H1 (cell line): Measurements from ENCODE around the gene DENND6B. TPM values are rescaled to one million over a fixed set of nuclear protein-coding genes. Genes with fewer than 3 reads are reported as not detected.

Source experiments
- CTCF ChIA-PET: fragments of 300-600 bp; sonication (Branson Sonifier 250); formaldehyde crosslinking; loops from one replicate; lab custom pipeline; 2021; ENCODE audit not compliant: partially characterized antibody; lab: Charles Lee
- POLR2A ChIA-PET: fragments of 300-600 bp; sonication (Branson Sonifier 250); formaldehyde crosslinking; loops from one replicate; lab custom pipeline; 2021; ENCODE audit warnings: inconsistent platforms; ENCODE audit not compliant: partially characterized antibody; lab: Charles Lee
- DNase-seq, 2 experiments: peaks; one replicate each; pipeline versions ENCODE4 v3.0.0 to v3.0.0-alpha.2; 2010 to 2022; ENCODE audit warnings: low spot score in 2 of 2, low read depth in 1 of 2, mixed read lengths in 1 of 2
- FAIRE-seq: peaks from 2 replicates; lab custom pipeline; 2011; peaks lifted over from hg19 to GRCh38; lab: Jason Lieb, UNC
- H2AFZ ChIP-seq: 2 replicates; pipeline ENCODE4 v1.8.1; 2012; ENCODE audit warnings: low read length, inconsistent platforms
- H2AK5ac ChIP-seq: 2 replicates; pipeline ENCODE4 v1.6.1; 2013; ENCODE audit warnings: low read depth, low read length
- H2BK120ac ChIP-seq: replicated peaks from 2 replicates; pipeline ENCODE3; 2013; ENCODE audit warnings: low read depth, low read length, inconsistent platforms
- H2BK12ac ChIP-seq: 2 replicates; pipeline ENCODE4 v1.6.1; 2013; ENCODE audit warnings: low read depth, low read length
- H2BK15ac ChIP-seq: 2 replicates; pipeline ENCODE4 v1.6.1; 2013; ENCODE audit warnings: low read length
- H2BK20ac ChIP-seq: 2 replicates; pipeline ENCODE4 v1.6.1; 2013; ENCODE audit warnings: low read length
- H2BK5ac ChIP-seq: 2 replicates; pipeline ENCODE4 v1.6.1; 2013; ENCODE audit warnings: low read depth, low read length
- H3K14ac ChIP-seq: 2 replicates; pipeline ENCODE4 v1.6.1; 2013; ENCODE audit warnings: inconsistent platforms; ENCODE audit not compliant: insufficient read length
- H3K18ac ChIP-seq: 2 replicates; pipeline ENCODE4 v1.6.1; 2013; ENCODE audit warnings: low read length; ENCODE audit errors: extremely low read depth
- H3K23ac ChIP-seq: 2 replicates; pipeline ENCODE4 v1.6.1; 2013; ENCODE audit warnings: inconsistent platforms; ENCODE audit not compliant: insufficient read length
- H3K23me2 ChIP-seq: 2 replicates; pipeline ENCODE4 v1.6.1; 2013; ENCODE audit warnings: low read depth, low read length
- H3K27ac ChIP-seq: 2 replicates; pipeline ENCODE4 v1.6.1; 2011; ENCODE audit warnings: low read depth, low read length, inconsistent platforms
- H3K27me3 ChIP-seq, 4 experiments: replicated peaks in 1 of 4; 1 replicate in 1 of 4; 2 replicates in 3 of 4; pipeline versions ENCODE4 v1.6.1 to v1.8.1; 2011 to 2013; ENCODE audit warnings: low read length in 3 of 4, mild to moderate bottlenecking in 3 of 4, inconsistent platforms in 2 of 4, mixed read lengths in 2 of 4, moderate library complexity in 1 of 4; ENCODE audit not compliant: control insufficient read depth in 3 of 4, insufficient read depth in 3 of 4; ENCODE audit errors: extremely low read depth in 1 of 4
- H3K36me3 ChIP-seq, 4 experiments: 2 replicates each; pipeline versions ENCODE4 v1.6.1 to v1.8.1; 2011 to 2013; ENCODE audit warnings: mild to moderate bottlenecking in 4 of 4, low read length in 3 of 4, moderate library complexity in 2 of 4, control low read depth in 1 of 4, inconsistent platforms in 1 of 4; ENCODE audit not compliant: insufficient read depth in 4 of 4, control insufficient read depth in 2 of 4
- H3K4ac ChIP-seq: replicated peaks from 2 replicates; pipeline ENCODE3; 2013; ENCODE audit warnings: low read length, low read depth, mixed read lengths, inconsistent platforms; ENCODE audit not compliant: insufficient read length
- H3K4me1 ChIP-seq, 4 experiments: replicated peaks in 1 of 4; 1 replicate in 1 of 4; 2 replicates in 3 of 4; pipeline versions ENCODE4 v1.6.1 to v1.8.1; 2011 to 2013; ENCODE audit warnings: low read length in 3 of 4, inconsistent platforms in 2 of 4, mixed read lengths in 1 of 4; ENCODE audit not compliant: insufficient read depth in 4 of 4, control insufficient read depth in 3 of 4
- H3K4me2 ChIP-seq, 2 experiments: 2 replicates each; pipeline versions ENCODE4 v1.6.1 to v1.8.1; 2011 to 2013; ENCODE audit warnings: low read depth in 2 of 2, low read length in 2 of 2, control low read depth in 1 of 2, inconsistent platforms in 1 of 2, mild to moderate bottlenecking in 1 of 2; ENCODE audit not compliant: insufficient read depth in 1 of 2
- H3K4me3 ChIP-seq, 4 experiments: fragments of 200-600, 300-600 bp in 1 of 4; sonication (generic), shearing (Covaris generic), sonication (Bioruptor Twin) in 1 of 4; 2 replicates each; pipeline versions ENCODE4 v1.5.1 to v1.8.1; 2011 to 2016; ENCODE audit warnings: low read length in 4 of 4, low read depth in 3 of 4, control low read depth in 2 of 4, inconsistent platforms in 2 of 4, mild to moderate bottlenecking in 2 of 4, mixed read lengths in 1 of 4, moderate library complexity in 1 of 4; ENCODE audit not compliant: insufficient read depth in 2 of 4; ENCODE audit errors: extremely low read depth in 1 of 4
- H3K56ac ChIP-seq: replicated peaks from 2 replicates; pipeline ENCODE3; 2013; ENCODE audit warnings: low read depth, mild to moderate bottlenecking, mixed read lengths, low read length, inconsistent platforms; ENCODE audit not compliant: insufficient read length
- H3K79me1 ChIP-seq: 2 replicates; pipeline ENCODE4 v1.6.1; 2013; ENCODE audit warnings: low read depth, low read length, control low read depth
- H3K79me2 ChIP-seq, 2 experiments: 2 replicates each; pipeline versions ENCODE4 v1.6.1 to v1.8.1; 2012 to 2013; ENCODE audit warnings: low read length in 2 of 2, mild to moderate bottlenecking in 2 of 2, inconsistent platforms in 1 of 2; ENCODE audit not compliant: insufficient read depth in 2 of 2, control insufficient read depth in 1 of 2
- H3K9ac ChIP-seq, 4 experiments: replicated peaks in 1 of 4; 1 replicate in 1 of 4; 2 replicates in 3 of 4; pipeline versions ENCODE4 v1.6.1 to v1.8.1; 2011 to 2013; ENCODE audit warnings: low read depth in 3 of 4, low read length in 3 of 4, control low read depth in 2 of 4, mild to moderate bottlenecking in 2 of 4, moderate library complexity in 2 of 4, inconsistent platforms in 1 of 4; ENCODE audit errors: extremely low read depth in 1 of 4
- H3K9me3 ChIP-seq, 2 experiments: 2 replicates each; pipeline versions ENCODE4 v1.6.1 to v1.8.1; 2012 to 2013; ENCODE audit warnings: mild to moderate bottlenecking in 2 of 2, moderate library complexity in 2 of 2, control low read depth in 1 of 2, inconsistent platforms in 1 of 2, low read depth in 1 of 2, low read length in 1 of 2, mixed read lengths in 1 of 2; ENCODE audit not compliant: insufficient read depth in 2 of 2
- H4K20me1 ChIP-seq, 2 experiments: replicated peaks in 1 of 2; 2 replicates each; pipeline versions ENCODE3 to v1.8.1; 2011 to 2013; ENCODE audit warnings: inconsistent platforms in 2 of 2, low read length in 2 of 2, mild to moderate bottlenecking in 1 of 2; ENCODE audit not compliant: insufficient read depth in 2 of 2, control insufficient read depth in 1 of 2
- H4K5ac ChIP-seq: 2 replicates; pipeline ENCODE4 v1.6.1; 2013; ENCODE audit warnings: low read length, low read depth, mixed read lengths, inconsistent platforms; ENCODE audit not compliant: insufficient read length
- H4K8ac ChIP-seq: 2 replicates; pipeline ENCODE4 v1.8.0; 2013; ENCODE audit warnings: mild to moderate bottlenecking, moderate library complexity, low read length, inconsistent platforms; ENCODE audit not compliant: insufficient read depth; ENCODE audit errors: extremely low read depth
- H4K91ac ChIP-seq: replicated peaks from 2 replicates; pipeline ENCODE3; 2013; ENCODE audit warnings: low read length, mixed read lengths, inconsistent platforms; ENCODE audit not compliant: insufficient read length
- BACH1 ChIP-seq: IDR thresholded peaks from 2 replicates; pipeline ENCODE4 v1.6.1; 2012; ENCODE audit warnings: low read length, improper control_type of control experiment
- CEBPB ChIP-seq: IDR thresholded peaks from 2 replicates; pipeline ENCODE4 v1.6.1; 2012; ENCODE audit warnings: low read depth, low read length
- CHD1 ChIP-seq: IDR thresholded peaks from 2 replicates; pipeline ENCODE4 v1.6.1; 2012; ENCODE audit warnings: low read depth, low read length, improper control_type of control experiment
- CREB1 ChIP-seq: IDR thresholded peaks from 2 replicates; pipeline ENCODE4 v1.6.1; 2012; ENCODE audit warnings: inconsistent platforms
- HDAC2 ChIP-seq, 2 experiments: fragments of 300-600 bp in 1 of 2; sonication (generic) in 1 of 2; IDR thresholded peaks; 2 replicates each; pipeline ENCODE4 v1.6.1; 2011 to 2012; ENCODE audit warnings: low read depth in 2 of 2, low read length in 2 of 2, mild to moderate bottlenecking in 2 of 2, moderate library complexity in 2 of 2, borderline replicate concordance in 1 of 2, inconsistent platforms in 1 of 2
- NANOG ChIP-seq: IDR thresholded peaks from 2 replicates; pipeline ENCODE4 v1.6.1; 2011; ENCODE audit warnings: low read length, low read depth, mild to moderate bottlenecking, inconsistent platforms; ENCODE audit not compliant: insufficient read depth, poor library complexity, severe bottlenecking
- POU5F1 ChIP-seq: IDR thresholded peaks from 2 replicates; pipeline ENCODE4 v1.6.1; 2011; ENCODE audit warnings: low read depth, mild to moderate bottlenecking, low read length, moderate library complexity
- SIN3A ChIP-seq, 2 experiments: IDR thresholded peaks in 1 of 2; conservative IDR thresholded peaks in 1 of 2; 2 replicates each; pipeline ENCODE4 v1.6.1; 2011 to 2012; ENCODE audit warnings: low read length in 2 of 2, improper control_type of control experiment in 1 of 2, low read depth in 1 of 2, mild to moderate bottlenecking in 1 of 2
- SP4 ChIP-seq: IDR thresholded peaks from 2 replicates; pipeline ENCODE4 v1.6.1; 2012; ENCODE audit warnings: low read length, inconsistent platforms
- TCF12 ChIP-seq: IDR thresholded peaks from 2 replicates; pipeline ENCODE4 v1.6.1; 2011; ENCODE audit warnings: low read depth, mild to moderate bottlenecking, low read length
- ZNF274 ChIP-seq: IDR thresholded peaks from 2 replicates; pipeline ENCODE4 v1.7.0; 2012; ENCODE audit warnings: low read length, borderline replicate concordance; ENCODE audit errors: extremely low read depth
- WGBS, 2 experiments: shearing (Covaris generic) in 1 of 2; methylation state at CpG; one replicate each; pipeline versions ENCODE4 v1.1.6 to v1.1.7; 2013 to 2015; ENCODE audit warnings: low lambda C conversion rate in 2 of 2, mixed read lengths in 2 of 2, inconsistent platforms in 1 of 2, low coverage in 1 of 2, missing lambda C conversion rate in 1 of 2; ENCODE audit not compliant: insufficient replicate concordance in 2 of 2, insufficient coverage in 1 of 2, insufficient read length in 1 of 2; ENCODE audit errors: extremely low coverage in 1 of 2, missing lambda C conversion rate in 1 of 2; 5-methylcytosine and 5-hydroxymethylcytosine counted together
- polyA plus RNA-seq, 7 experiments: library from polyadenylated mRNA; depleted of rRNA in 3 of 7; stranded (reverse) in 5 of 7; unstranded in 2 of 7; fragments of >200 nt in 5 of 7; fragments of 200-250 nt in 2 of 7; gene quantifications; 1 replicate in 5 of 7; 2 replicates in 1 of 7; 4 replicates in 1 of 7; pipeline versions ENCODE4 v1.2.1 to v1.2.3, GENCODE V29; 2011 to 2013; ENCODE audit warnings: missing spikeins in 2 of 7, mixed read lengths in 2 of 7
- total RNA-seq: library from RNA; stranded (reverse); fragmentation: NEBNext Ultra II Directional; extraction: Animal tissue kit (Norgen Biotek cat#: 25700); gene quantifications from 2 replicates; pipeline ENCODE4 v1.2.1, GENCODE V29; 2021
- TF ChIP-seq, protein P1 (sequence below): IDR thresholded peaks from 2 replicates; pipeline ENCODE4 v1.6.1; 2011; ENCODE audit warnings: low read length, improper control_type of control experiment

The DENND6B gene
- total and polyA plus RNA-seq, 2 of the 8 experiments (the other 6 are each of a cell fraction or from before 2014, with no cell fraction given) = 1.1 to 1.9 TPM

- no peak overlapping the region for H2BK15ac ChIP-seq
- H3K36me3 ChIP-seq = peaks cover 26 to 89% (median 51%) of the 10 kb centered on the region in 4 experiments
- ChIA-PET POLR2A (interaction anchor here (1.0 kb wide), 1 partner anchor 14 kb away, joined by 3 read pairs; no protein-coding TSS in a partner anchor), CTCF (interaction anchor here (0.8 to 3.5 kb wide), 6 partner anchors 12 to 365 kb away, joined by 3 to 12 read pairs (median 4); no protein-coding TSS in a partner anchor)
- H3K79me2 ChIP-seq = no peaks in the 10 kb centered on the region
- H3K79me1 ChIP-seq = no peaks in the 10 kb centered on the region
- H4K8ac ChIP-seq = no peak overlapping the region
- H3K23ac ChIP-seq = no peak overlapping the region
- peaks cover 7 to 24% of the 10 kb centered on the region in 2 experiments; a peak in 3 of 4 replicates for H3K9me3 ChIP-seq
- no peak overlapping the region for H3K14ac ChIP-seq
- no peaks in the 10 kb centered on the region for H3K23me2 ChIP-seq
- no peak overlapping the region for H4K91ac ChIP-seq
- no peak overlapping the region for H3K4ac ChIP-seq
- no peaks in the 10 kb centered on the region for H3K27me3 ChIP-seq
- no peak overlapping the region for H2BK12ac ChIP-seq
- H3K27ac ChIP-seq = no peak overlapping the region
- no peak overlapping the region for H2BK5ac ChIP-seq
- no peak overlapping the region for H3K9ac ChIP-seq
- no peak overlapping the region for H4K5ac ChIP-seq
- H2BK120ac ChIP-seq = no peak overlapping the region
- no peak overlapping the region for H3K4me3 ChIP-seq
- H3K4me2 ChIP-seq = no peak overlapping the region
- peaks cover 0 to 2% (median 0%) of the 10 kb centered on the region in 4 experiments; a peak in 2 of 7 replicates for H3K4me1 ChIP-seq
- peaks cover 6 to 10% of the 10 kb centered on the region in 2 experiments for H4K20me1 ChIP-seq
- no peak for DNase-seq
- H3K56ac ChIP-seq = no peak overlapping the region
- no peak overlapping the region for H3K18ac ChIP-seq
- H2BK20ac ChIP-seq = no peak overlapping the region
- 90% methylated on average over 29 of the region's 30 CpGs; no CpG with 5 or more reads in 1 of the 2 experiments for WGBS, 2 experiments
- H2AK5ac ChIP-seq = no peak overlapping the region
- no peak for FAIRE-seq
- H2AFZ ChIP-seq = no peak overlapping the region
- no peak for TF ChIP-seq TCF12
- no peak for TF ChIP-seq CEBPB
- TF ChIP-seq NANOG = no peak
- no peak for TF ChIP-seq POU5F1
- TF ChIP-seq CREB1 = no peak
- no peak for TF ChIP-seq ZNF274
- TF ChIP-seq, protein P1, sequence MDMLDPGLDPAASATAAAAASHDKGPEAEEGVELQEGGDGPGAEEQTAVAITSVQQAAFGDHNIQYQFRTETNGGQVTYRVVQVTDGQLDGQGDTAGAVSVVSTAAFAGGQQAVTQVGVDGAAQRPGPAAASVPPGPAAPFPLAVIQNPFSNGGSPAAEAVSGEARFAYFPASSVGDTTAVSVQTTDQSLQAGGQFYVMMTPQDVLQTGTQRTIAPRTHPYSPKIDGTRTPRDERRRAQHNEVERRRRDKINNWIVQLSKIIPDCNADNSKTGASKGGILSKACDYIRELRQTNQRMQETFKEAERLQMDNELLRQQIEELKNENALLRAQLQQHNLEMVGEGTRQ = no peak
- no peak for TF ChIP-seq SIN3A (conservative IDR thresholded peaks at IDR 0.05 in 1 of 2, IDR thresholded peaks at IDR 0.05 in 1 of 2; ENCODE audit: low read depth in 1 of 2, low read length in 2 of 2)
- no peak for TF ChIP-seq HDAC2 (IDR thresholded peaks at IDR 0.05; ENCODE audit: borderline replicate concordance in 1 of 2, low read depth in 2 of 2, low read length in 2 of 2)
- no peak for TF ChIP-seq BACH1
- no peak for TF ChIP-seq SP4
- no peak for TF ChIP-seq CHD1
Observed at GRCh38 chr22:50278956-50279619, 47.7 kb downstream of the DENND6B start.
